Heart right ventricle (tissue), 16 donors: ENCODE measurements around the gene CEP290. TPM values are rescaled to one million over a fixed set of nuclear protein-coding genes. Genes with fewer than 3 reads are reported as not detected.

Experiments used
- ATAC-seq, 8 donors: fragments of 200-7000 bp; cut with Tn5 transposase; one replicate each; pipeline ENCODE4 v1.9.1; 2020; ENCODE audit warnings: mild to moderate bottlenecking in 8 of 8, moderate library complexity in 8 of 8, moderate number of reproducible peaks in 1 of 8
- DNase-seq, 2 donors: peaks; one replicate each; pipeline ENCODE4 v3.0.0-alpha.2; 2020
- H3K27ac ChIP-seq, 10 donors: fragments of 200-600 bp; sonication (generic) in 2 of 10; one replicate each; pipeline versions ENCODE4 v1.5.0 to v1.8.0; 2020 to 2022; ENCODE audit warnings: mild to moderate bottlenecking in 3 of 10
- H3K27me3 ChIP-seq, 7 donors: fragments of 200-600 bp; one replicate each; pipeline ENCODE4 v1.8.0; 2021 to 2022; ENCODE audit warnings: mild to moderate bottlenecking in 2 of 7
- H3K36me3 ChIP-seq, 9 donors: fragments of 200-600 bp; sonication (generic) in 1 of 9; one replicate each; pipeline versions ENCODE4 v1.5.0 to v1.8.0; 2020 to 2022; ENCODE audit warnings: mild to moderate bottlenecking in 2 of 9
- H3K4me1 ChIP-seq, 9 donors: fragments of 200-600 bp; sonication (generic) in 1 of 9; one replicate each; pipeline versions ENCODE4 v1.5.0 to v1.8.0; 2020 to 2022; ENCODE audit warnings: mild to moderate bottlenecking in 4 of 9
- H3K4me3 ChIP-seq, 10 donors: fragments of 200-600 bp; sonication (generic) in 2 of 10; one replicate each; pipeline versions ENCODE4 v1.5.0 to v1.8.0; 2020 to 2022; ENCODE audit warnings: mild to moderate bottlenecking in 7 of 10, moderate library complexity in 2 of 10
- H3K9me3 ChIP-seq, 11 donors: fragments of 200-600 bp in 10 of 11; sonication (generic) in 2 of 11; one replicate each; pipeline versions ENCODE4 v1.5.0 to v1.8.0; 2013 to 2022; ENCODE audit warnings: mild to moderate bottlenecking in 2 of 11, control low read depth in 1 of 11, moderate library complexity in 1 of 11
- WGBS, 2 donors: extraction: QIAGEN DNeasy Blood & Tissue Kit; methylation state at CpG; one replicate each; pipeline ENCODE4 v1.1.7; 2013; ENCODE audit warnings: inconsistent platforms in 1 of 2; 5-methylcytosine and 5-hydroxymethylcytosine counted together
- intact Hi-C, 10 donors: fragments of 100-400 bp; cut with DNase I; formaldehyde crosslinking; loops; one replicate each; pipeline versions ENCODE4 v1.11.1 to v1.14.2; 2022
- polyA plus RNA-seq, 2 donors: library from polyadenylated mRNA; stranded (reverse); fragments of 200-250 nt; gene quantifications; one replicate each; pipeline ENCODE4 v1.2.3, GENCODE V29; 2013
- total RNA-seq, 10 donors: library from RNA; stranded (reverse); fragmentation: NEBNext Ultra II Directional in 3 of 10; extraction: Animal tissue kit (Norgen Biotek cat#: 25700) in 3 of 10; gene quantifications; one replicate each; pipeline versions ENCODE4 v1.2.1 to v1.2.4, GENCODE V29; 2021 to 2023
- TF ChIP-seq, protein P1 (sequence below), 9 donors: fragments of 200-600 bp; sonication (generic) in 2 of 9; IDR thresholded peaks; one replicate each; pipeline versions ENCODE4 v1.5.0 to v1.8.0; 2021 to 2022; ENCODE audit warnings: antibody characterized with exemption in 9 of 9, mild to moderate bottlenecking in 5 of 9, moderate library complexity in 1 of 9
- donor health status: Arrhythmogenic right ventricular cardiomyopathy.
- donor health status: ischemic (EF 13 %, LVEDD 7.1; RV severe dilation, severe dysfunction).
- donor health status: healthy with polysubstance abuse.
- donor health status: DM: no; HTN: yes; CAD: no.
- donor health status: DM: no; HTN: no; CAD: no.
- donor health status: ischemic (EF 25% LVEDD 6.9; RV normal size, moderate dysfunction).
- donor health status: ischemic (EF 25% LVEDD 5.7; RV mildly dilated, moderate dysfunction).
- donor health status: healthy.
- donor health status: DM: yes; HTN: yes; CAD: no.
- donor health status: Ischemic cardiomyopathy.
- donor health status: ischemic (EF 35%, LVEDD 5.7; RV mildly dilated, moderate dysfunction).
- donor health status: nonischemic (EF 11% LVEDD 7.7; RV severe dilation, severe dysfunction).
- donor health status: DM: yes; HTN: yes; CAD: no.
- donor health status: PGD.
- donor health status: ischemic (EF 29% LVEDD 5.4; RV normal size, mild dysfunction).
- donor health status: nonischemic (EF 23%, LVEDD 6.1; RV moderate dilation, normal function).

CEP290 gene
- total and polyA plus RNA-seq, 12 donors: 2.6 to 10.9 (median 7.7) TPM

DNA sequence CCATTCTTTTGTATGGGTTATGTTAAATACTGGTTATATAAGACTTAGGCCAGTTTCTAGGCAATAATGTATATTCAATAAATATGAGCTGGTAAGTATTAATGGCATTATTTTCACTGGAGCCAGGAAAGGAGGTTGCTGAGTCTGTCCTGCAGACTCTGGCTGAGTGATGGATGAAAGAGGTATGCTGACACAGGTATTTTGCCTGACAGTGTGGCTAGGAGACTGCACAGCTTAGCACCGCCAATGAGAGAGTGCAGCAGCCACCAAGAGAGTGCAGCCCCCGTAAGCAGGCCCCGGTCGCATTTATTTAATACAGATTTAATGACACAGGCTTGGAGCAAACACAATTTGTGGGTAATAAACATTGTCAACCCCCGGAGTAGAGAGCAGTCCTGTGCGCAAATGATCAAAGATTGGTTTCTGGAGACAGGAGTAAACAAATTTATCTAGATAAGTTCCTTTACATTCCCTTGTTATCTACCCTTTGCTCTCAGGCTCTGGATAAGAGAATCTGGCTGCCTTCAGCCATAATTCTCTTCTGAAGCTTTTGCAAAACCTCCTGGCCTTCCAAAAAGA is 37.6 kb upstream of the CEP290 start:
- Histone ChIP-seq H3K27me3 (no peaks in the 10 kb centered on the region), H3K36me3 (peaks cover 0 to 95% (median 23%) of the 10 kb centered on the region in 9 donors)
- ATAC-seq: no peak

DNA sequence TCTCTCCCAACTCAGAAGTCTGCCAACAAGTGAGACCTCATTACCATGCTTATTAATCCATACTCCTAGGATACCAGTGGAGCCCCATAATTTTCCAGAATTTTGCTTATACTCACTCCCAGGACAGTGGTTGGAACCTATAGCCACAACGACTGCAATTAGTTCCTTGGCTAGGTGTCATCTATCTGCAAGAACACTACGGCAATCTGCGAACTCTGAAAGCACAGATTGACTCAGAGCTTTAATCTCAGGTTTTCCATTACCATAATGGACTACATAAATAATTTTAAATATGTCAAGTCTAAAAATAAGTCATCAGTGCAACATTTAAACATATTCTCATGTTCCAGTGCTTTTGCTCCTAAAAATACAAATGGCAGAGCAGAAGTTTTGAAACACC is 33.7 kb upstream of the CEP290 start:
- intact Hi-C loops: no loop called here
- H3K36me3 ChIP-seq: peaks cover 0 to 99% (median 24%) of the 10 kb centered on the region in 9 donors
- DNase-seq (no peak), ATAC-seq (no peak)
- no peaks in the 10 kb centered on the region for H3K9me3 ChIP-seq
- H3K27me3 ChIP-seq: no peaks in the 10 kb centered on the region
- no peak overlapping the region for H3K27ac ChIP-seq
- TF ChIP-seq, protein P1, sequence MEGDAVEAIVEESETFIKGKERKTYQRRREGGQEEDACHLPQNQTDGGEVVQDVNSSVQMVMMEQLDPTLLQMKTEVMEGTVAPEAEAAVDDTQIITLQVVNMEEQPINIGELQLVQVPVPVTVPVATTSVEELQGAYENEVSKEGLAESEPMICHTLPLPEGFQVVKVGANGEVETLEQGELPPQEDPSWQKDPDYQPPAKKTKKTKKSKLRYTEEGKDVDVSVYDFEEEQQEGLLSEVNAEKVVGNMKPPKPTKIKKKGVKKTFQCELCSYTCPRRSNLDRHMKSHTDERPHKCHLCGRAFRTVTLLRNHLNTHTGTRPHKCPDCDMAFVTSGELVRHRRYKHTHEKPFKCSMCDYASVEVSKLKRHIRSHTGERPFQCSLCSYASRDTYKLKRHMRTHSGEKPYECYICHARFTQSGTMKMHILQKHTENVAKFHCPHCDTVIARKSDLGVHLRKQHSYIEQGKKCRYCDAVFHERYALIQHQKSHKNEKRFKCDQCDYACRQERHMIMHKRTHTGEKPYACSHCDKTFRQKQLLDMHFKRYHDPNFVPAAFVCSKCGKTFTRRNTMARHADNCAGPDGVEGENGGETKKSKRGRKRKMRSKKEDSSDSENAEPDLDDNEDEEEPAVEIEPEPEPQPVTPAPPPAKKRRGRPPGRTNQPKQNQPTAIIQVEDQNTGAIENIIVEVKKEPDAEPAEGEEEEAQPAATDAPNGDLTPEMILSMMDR (IDR thresholded peaks at IDR 0.05): no peak
- H3K4me3 ChIP-seq: no peak overlapping the region
- WGBS, 2 donors: 97 to 98% methylated on average over 3 of the region's 3 CpGs
- H3K4me1 ChIP-seq: no peaks in the 10 kb centered on the region

More for the DNA sequence above, 37.6 kb upstream of the CEP290 start:
- no peaks in the 10 kb centered on the region for H3K4me1 ChIP-seq
- no peak overlapping the region for H3K27ac ChIP-seq
- TF ChIP-seq, protein P1 (IDR thresholded peaks at IDR 0.05): no peak
- intact Hi-C loops: loop anchor here in 1 of 10 donors (5.0 kb wide), 1 partner anchor 162 kb away; no protein-coding TSS in a partner anchor
- H3K4me3 ChIP-seq: no peak overlapping the region
- H3K9me3 ChIP-seq: peaks cover 0 to 6% (median 0%) of the 10 kb centered on the region in 11 donors
- 91 to 93% methylated on average over 6 of the region's 6 CpGs for WGBS, 2 donors
- no peak for DNase-seq

DNA sequence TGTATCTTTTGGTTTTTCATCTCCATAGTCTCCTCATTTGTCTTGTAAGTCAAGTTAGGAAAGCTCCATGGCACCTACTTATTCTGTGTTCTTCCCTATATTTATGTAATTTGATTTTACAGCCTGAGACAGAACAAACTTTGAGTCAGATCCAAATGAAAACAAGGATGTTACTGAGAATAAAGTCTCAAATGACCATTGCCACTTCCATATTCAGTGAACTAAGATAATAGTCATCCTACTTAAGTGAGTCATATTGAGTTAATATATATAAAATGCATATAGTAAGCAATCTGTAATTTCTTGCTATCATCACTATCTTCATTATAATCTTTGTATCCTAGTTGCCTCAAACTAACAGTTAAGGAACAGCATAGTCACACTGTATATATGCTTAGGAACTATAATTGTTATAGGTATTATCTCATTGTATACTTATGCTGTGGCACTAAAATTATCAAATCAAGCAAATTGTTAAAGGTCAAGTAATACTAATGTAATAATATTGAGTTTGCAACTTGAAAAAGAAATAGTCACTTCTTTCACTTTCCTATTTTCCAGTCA is 31.0 kb upstream of the CEP290 start:
- Histone ChIP-seq H3K9me3 (no peaks in the 10 kb centered on the region), H3K36me3 (peaks cover 0 to 99% (median 16%) of the 10 kb centered on the region in 9 donors), H3K27ac (no peak overlapping the region), H3K4me3 (no peak overlapping the region), H3K27me3 (no peaks in the 10 kb centered on the region), H3K4me1 (no peaks in the 10 kb centered on the region)
- ATAC-seq (no peak), DNase-seq (no peak)
- intact Hi-C loops: no loop called here
- TF ChIP-seq, protein P1 (IDR thresholded peaks at IDR 0.05): no peak

DNA sequence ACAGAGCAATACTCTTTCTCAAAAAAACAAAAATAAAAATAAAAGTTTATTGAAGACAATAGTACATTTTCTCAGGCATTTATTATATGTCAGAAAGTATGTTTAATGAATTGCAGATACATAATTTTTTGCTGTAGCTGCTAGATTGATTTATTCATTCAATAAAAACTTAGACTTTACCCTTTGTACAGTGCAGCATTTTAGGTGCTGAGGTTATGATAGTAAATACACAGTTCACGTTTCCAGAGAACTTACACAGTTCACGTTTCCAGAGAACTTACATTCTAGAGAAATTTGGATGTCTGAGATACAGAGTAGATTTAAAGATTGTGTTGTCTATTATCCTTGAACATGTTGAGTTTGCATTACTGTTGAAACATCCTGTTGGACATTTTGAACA is 25.5 kb upstream of the CEP290 start:
- DNase-seq (no peak), ATAC-seq (no peak)
- intact Hi-C loops: no loop called here
- no peaks in the 10 kb centered on the region for H3K9me3 ChIP-seq
- TF ChIP-seq, protein P1 (IDR thresholded peaks at IDR 0.05): no peak
- no peak overlapping the region for H3K4me3 ChIP-seq
- H3K27me3 ChIP-seq: no peaks in the 10 kb centered on the region
- 96 to 99% methylated on average over 2 of the region's 2 CpGs for WGBS, 2 donors
- no peak overlapping the region for H3K27ac ChIP-seq
- peaks cover 0 to 99% (median 31%) of the 10 kb centered on the region in 9 donors for H3K36me3 ChIP-seq
- H3K4me1 ChIP-seq: no peaks in the 10 kb centered on the region
